ENCODE measurements around the gene SLC12A7. TPM values are rescaled to one million over a fixed set of nuclear protein-coding genes. Genes with fewer than 3 reads are reported as not detected.
"Not testable (repeated sequence)": the region's sequence is repeated elsewhere in the genome, so short reads cannot be mapped to it uniquely, and the experiment has no call there.

SLC12A7 gene
- total RNA-seq, 1 donor from 2014 or later = 4.4 TPM

DNA sequence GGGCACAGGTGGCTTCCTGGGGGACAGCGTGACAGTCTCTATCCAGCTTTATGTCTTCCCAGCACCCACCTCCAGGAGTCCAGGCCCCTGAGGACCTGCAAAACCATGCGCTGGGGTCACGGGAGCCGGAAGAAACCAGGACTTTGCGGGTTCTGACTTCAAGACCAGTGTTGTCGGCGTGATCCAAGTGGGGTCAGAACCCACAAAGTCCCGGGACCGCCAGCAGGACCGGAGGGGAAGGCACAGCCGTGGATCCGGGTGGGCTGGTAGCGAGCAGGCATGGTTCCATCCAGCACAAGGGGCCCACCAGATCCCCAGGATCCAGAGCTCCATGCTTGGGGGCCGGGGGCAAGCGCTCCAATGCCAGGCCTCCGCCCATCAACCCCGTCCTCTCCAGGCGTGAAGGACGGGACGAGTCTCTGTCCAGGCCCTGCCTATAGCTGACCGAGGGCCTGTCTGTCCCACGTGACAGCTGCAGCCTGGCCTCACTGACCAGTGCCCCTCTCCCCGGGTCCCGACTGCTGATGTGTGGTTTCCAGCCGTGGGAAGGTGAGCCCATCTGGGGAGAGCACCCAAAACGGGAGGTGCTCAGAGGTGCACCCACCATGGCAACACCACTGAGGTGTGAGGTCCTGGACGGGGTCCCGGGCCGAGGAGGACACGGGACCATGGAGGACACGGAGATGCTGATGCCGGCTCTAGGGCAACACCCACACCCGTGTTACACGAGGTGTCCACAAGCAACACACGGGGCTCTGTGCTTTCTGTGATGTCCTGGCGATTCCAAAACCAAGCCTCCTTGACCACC, 48.9 kb downstream of the SLC12A7 start:
- DNase-seq = no peak

- DNase-seq = no peak
Observed at GRCh38 chr5:1061916-1062315, 49.9 kb downstream of the SLC12A7 start.

DNA sequence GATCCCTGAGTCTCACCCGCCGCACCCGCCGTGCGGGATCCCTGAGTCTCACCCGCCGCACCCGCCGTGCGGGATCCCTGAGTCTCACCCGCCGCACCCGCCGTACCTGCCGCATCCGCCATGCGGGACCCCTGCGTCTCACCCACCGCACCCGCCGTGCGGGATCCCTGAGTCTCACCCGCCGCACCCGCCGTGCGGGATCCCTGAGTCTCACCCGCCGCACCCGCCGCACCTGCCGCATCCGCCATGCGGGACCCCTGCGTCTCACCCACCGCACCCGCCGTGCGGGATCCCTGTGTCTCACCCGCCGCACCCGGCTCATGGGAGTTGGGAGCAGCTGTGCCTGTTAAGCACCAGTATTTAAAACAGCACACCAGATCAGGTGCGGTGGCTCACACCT, 50.6 kb downstream of the SLC12A7 start:
- DNase-seq = not testable (repeated sequence)

DNA sequence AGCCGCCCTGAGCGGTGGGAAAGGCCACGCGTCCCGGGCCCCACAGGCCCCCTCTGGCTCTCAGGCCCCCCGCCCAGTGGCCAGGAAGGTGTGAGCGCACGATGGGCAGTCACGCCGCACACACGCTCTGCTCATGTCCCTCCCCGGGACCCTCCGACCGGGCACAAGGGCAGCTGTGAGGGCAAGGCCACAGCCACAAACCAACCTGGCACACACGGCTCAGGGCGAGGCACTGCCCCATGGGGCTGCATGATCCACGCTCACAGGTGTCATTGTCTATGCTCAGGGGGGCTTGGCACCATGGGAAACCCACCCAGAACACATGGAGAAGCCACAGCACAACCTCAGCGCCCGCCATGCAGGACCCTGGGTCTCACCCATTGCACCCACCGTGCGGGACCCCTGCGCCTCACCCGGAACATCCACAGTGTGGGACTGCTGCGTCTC, 51.3 kb downstream of the SLC12A7 start:
- no peak for DNase-seq

GRCh38 chr5:1059884-1060263, 52.0 kb downstream of the SLC12A7 start:
- no peak for DNase-seq

DNA sequence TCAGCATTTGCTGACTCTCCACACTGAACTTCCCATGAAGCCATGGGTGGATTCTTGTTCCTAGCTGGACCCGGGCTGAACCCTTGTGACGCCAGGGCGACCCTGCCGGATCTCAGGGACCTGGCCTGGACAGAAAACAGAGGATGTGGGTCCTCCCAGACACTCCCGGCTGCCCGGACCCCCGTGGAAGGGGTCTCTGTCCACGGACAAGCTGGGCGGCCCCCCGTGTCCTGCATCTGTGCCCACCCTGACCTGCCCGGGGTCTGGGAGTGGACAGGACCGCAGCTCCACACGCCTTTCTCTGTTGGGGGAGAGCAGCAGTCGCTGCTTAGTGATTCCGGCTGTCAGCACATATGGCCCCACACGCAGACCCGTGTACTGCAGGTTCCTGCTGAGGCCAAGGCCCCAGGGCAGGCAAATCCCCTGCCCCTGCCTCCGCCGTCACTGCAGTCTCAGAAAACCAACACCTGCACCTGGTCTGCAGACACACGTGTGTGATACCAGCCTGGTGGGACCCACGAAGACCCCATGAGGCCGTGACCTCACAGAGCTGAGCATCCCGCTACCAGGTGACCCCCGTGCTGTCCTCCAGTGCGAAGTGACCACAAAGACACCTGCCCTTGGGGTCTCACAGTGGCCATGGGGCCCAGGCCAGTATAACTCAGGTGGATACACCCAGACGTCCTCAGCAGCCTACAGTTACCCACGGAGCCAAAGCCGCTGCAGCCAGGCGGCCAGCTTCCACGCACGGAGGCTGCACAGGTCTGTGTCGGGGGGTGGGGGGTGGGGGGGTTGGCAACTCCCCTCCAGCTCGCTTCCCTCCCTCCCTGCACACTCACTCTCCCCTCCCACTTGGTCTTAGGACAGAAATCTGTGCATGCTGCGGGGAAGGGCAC, 52.6 kb downstream of the SLC12A7 start:
- no peak for DNase-seq

- no peak for DNase-seq
Observed at GRCh38 chr5:1058083-1058945, 53.5 kb downstream of the SLC12A7 start.

DNA sequence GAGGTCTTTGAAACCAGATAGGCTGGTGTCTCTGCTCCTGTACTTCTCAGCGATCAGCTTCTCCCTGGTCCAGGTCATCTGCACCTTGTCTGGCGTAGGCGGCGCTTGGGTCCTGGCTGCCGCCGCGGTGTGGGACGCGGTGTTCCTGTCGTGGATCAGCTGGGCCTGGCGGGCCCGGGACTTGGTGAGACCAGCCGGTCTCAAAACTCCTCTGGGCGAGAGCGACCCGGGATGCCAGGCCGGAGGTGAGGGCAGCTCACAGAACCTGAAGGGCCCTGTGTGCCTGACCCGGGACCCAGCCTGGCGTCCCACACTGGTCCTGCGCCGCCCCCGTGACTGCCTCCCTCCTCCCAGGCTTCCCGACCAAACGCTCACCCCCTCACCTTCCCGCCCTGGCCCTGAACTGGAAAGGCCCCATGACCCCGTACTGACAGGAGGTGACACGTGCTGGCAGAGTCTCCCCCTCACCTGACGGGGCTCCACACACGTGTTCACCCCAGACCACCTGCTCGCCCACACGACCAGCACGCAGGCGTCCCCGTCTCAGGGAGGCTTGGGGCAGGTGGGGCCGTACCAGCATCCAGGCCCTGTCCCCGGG, 54.3 kb downstream of the SLC12A7 start:
- DNase-seq = no peak

- no peak for DNase-seq
Observed at GRCh38 chr5:1056611-1057484, 55.0 kb downstream of the SLC12A7 start.

- DNase-seq = no peak
Observed at GRCh38 chr5:1055896-1056610, 55.8 kb downstream of the SLC12A7 start.

GRCh38 chr5:1054799-1055775, 56.8 kb downstream of the SLC12A7 start:
- no peak for DNase-seq

- DNase-seq = no peak
Observed at GRCh38 chr5:1054018-1054798, 57.7 kb downstream of the SLC12A7 start.

DNA sequence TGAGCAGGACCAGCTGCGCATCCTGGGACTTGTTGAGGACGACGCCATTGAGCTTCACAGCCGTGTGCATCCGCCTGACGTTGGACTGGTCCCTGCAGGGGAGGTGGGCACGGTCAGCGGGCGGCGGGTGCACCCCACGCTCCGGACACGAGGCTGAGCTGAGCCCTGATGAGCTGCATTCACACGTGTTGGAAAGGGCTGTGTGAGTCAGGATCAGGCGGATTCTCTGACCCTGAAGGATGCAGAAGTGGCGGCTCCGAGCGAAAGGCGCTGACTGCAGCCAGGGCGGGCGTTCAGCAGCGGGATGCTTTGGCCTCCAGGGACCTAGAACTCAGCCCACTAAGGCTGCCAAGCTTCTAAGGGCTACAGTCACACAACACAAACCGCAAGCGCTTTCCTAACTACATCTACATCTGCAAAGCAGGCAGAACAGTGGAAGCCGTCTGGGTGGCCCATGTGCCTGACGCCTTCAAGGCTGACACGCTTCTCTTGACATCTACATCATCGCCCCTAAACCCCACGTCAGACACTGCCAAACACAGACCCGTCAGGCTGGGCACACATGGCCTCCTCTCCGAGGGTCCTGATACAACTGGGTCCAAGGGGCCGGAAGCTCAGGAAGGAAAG, 58.4 kb downstream of the SLC12A7 start:
- DNase-seq = no peak

DNA sequence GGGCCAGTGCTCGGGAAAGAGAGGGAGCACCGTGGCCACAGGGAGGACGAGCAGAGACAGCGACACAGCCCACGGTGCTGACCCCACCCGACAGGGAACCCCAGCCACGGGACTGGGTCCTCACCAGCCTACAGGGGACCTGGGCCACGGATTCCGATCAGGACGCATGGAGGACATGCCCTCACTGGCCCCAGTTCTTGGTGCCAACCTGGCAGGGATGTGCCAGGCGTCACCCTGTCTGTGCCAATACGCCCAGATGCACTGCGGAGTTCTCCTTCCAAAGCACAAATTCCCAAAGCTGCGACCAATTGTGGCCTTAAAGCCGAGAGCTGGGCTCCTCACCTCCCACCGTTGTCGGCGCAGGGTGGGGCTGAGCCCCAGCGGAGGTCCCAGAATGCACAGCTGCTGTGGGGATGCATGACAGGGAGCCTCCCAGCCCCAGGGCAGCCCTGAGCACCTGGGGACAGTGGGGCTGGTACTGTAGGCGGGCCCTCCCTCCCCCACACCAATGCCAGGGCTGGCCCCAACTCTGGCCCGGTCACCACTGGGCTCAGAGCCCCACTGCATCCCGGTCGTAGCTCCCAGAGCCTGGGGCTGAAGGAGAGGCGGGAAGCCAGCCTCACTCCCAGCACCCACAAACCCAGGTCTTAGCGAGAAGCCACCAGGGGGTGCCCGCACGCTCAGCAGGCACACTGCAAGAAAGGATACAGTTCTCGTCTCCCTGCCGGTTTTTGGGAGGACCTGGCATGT, 59.0 kb downstream of the SLC12A7 start:
- no peak for DNase-seq

GRCh38 chr5:1052076-1052475, 59.8 kb downstream of the SLC12A7 start:
- DNase-seq = no peak

GRCh38 chr5:1051366-1051720, 60.5 kb downstream of the SLC12A7 start:
- no peak for DNase-seq

Measured in occipital lobe (tissue), 2 donors.